Upper lobe of left lung (tissue), 6 donors: ENCODE measurements around the gene ZBTB8B. TPM values are rescaled to one million over a fixed set of nuclear protein-coding genes. Genes with fewer than 3 reads are reported as not detected.
A peak's percentile ranks its signal among the peaks of the same experiment; 100 is the strongest.
"Not testable (repeated sequence)": the region's sequence is repeated elsewhere in the genome, so short reads cannot be mapped to it uniquely, and the experiment has no call there.

ENCODE experiments used
- ATAC-seq, 2 donors: fragments of 200-7000 bp; cut with Tn5 transposase; one replicate each; pipeline ENCODE4 v1.9.1; 2022; ENCODE audit warnings: mild to moderate bottlenecking in 2 of 2, moderate library complexity in 2 of 2; ENCODE audit not compliant: low FRiP score in 2 of 2
- DNase-seq, 2 donors: peaks; one replicate each; pipeline ENCODE4 v3.0.0-alpha.2; 2019 to 2020
- H3K27ac ChIP-seq, 4 donors: fragments of 200-600 bp; sonication (generic); one replicate each; pipeline ENCODE4 v1.5.1; 2016 to 2019
- H3K27me3 ChIP-seq, 4 donors: fragments of 200-600 bp; sonication (generic); one replicate each; pipeline ENCODE4 v1.5.1; 2017 to 2019
- H3K36me3 ChIP-seq, 4 donors: fragments of 200-600 bp; sonication (generic); one replicate each; pipeline ENCODE4 v1.5.1; 2016 to 2019
- H3K4me1 ChIP-seq, 4 donors: fragments of 200-600 bp; sonication (generic); one replicate each; pipeline ENCODE4 v1.5.1; 2018 to 2019
- H3K4me3 ChIP-seq, 4 donors: fragments of 200-600 bp; sonication (generic); one replicate each; pipeline ENCODE4 v1.5.1; 2017 to 2019; ENCODE audit warnings: mild to moderate bottlenecking in 2 of 4, moderate library complexity in 1 of 4
- H3K9me3 ChIP-seq, 4 donors: fragments of 200-600 bp; sonication (generic); one replicate each; pipeline ENCODE4 v1.5.1; 2018 to 2019
- EP300 ChIP-seq, 4 donors: sonication (generic); formaldehyde crosslinking; IDR thresholded peaks; one replicate each; pipeline ENCODE4 v1.5.1; 2017; ENCODE audit warnings: antibody characterized with exemption in 4 of 4, control low read depth in 2 of 4
- POLR2A ChIP-seq, 4 donors: fragments of 450-650 bp; IDR thresholded peaks; one replicate each; pipeline ENCODE4 v1.5.1; 2016 to 2017; ENCODE audit warnings: antibody characterized with exemption in 4 of 4, mild to moderate bottlenecking in 2 of 4
- POLR2AphosphoS5 ChIP-seq, 2 donors: sonication (generic); formaldehyde crosslinking; IDR thresholded peaks; one replicate each; pipeline ENCODE4 v1.5.1; 2017; ENCODE audit warnings: antibody characterized with exemption in 2 of 2
- WGBS, 2 donors: methylation state at CpG; one replicate each; pipeline ENCODE4 v1.1.5; 2017 to 2018; 5-methylcytosine and 5-hydroxymethylcytosine counted together
- total RNA-seq, 6 donors: library from RNA; depleted of rRNA in 4 of 6; stranded (reverse); fragments of >200 nt in 4 of 6; gene quantifications; one replicate each; pipeline versions ENCODE4 v1.1.0 to v1.2.1, GENCODE V29; 2016 to 2021
- TF ChIP-seq, protein P1 (sequence below), 6 experiments: fragments of 450-650 bp in 4 of 6; fragments of 200-600 bp in 2 of 6; sonication (generic) in 2 of 6; IDR thresholded peaks; one replicate each; pipeline ENCODE4 v1.5.1; 2016 to 2019; ENCODE audit warnings: antibody characterized with exemption in 6 of 6
- donor health status: DM: no; HTN: no; CAD: no; lungs with moderate emphysema.
- donor health status: DM: no; HTN: yes; CAD: no; lungs with severe emphysema.

Gene ZBTB8B
- total RNA-seq, 6 donors from 2014 or later = under 0.01 to 0.10 (median 0.01) TPM; not detected in 2

GRCh38 chr1:32480761-32481160, 15.9 kb downstream of the ZBTB8B start:
- no peaks in the 10 kb centered on the region for H3K27me3 ChIP-seq
- no peak for TF ChIP-seq POLR2A (IDR thresholded peaks at IDR 0.05)
- TF ChIP-seq, protein P1, sequence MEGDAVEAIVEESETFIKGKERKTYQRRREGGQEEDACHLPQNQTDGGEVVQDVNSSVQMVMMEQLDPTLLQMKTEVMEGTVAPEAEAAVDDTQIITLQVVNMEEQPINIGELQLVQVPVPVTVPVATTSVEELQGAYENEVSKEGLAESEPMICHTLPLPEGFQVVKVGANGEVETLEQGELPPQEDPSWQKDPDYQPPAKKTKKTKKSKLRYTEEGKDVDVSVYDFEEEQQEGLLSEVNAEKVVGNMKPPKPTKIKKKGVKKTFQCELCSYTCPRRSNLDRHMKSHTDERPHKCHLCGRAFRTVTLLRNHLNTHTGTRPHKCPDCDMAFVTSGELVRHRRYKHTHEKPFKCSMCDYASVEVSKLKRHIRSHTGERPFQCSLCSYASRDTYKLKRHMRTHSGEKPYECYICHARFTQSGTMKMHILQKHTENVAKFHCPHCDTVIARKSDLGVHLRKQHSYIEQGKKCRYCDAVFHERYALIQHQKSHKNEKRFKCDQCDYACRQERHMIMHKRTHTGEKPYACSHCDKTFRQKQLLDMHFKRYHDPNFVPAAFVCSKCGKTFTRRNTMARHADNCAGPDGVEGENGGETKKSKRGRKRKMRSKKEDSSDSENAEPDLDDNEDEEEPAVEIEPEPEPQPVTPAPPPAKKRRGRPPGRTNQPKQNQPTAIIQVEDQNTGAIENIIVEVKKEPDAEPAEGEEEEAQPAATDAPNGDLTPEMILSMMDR (IDR thresholded peaks at IDR 0.05) = no peak
- TF ChIP-seq EP300 (IDR thresholded peaks at IDR 0.05) = no peak
- no peak for TF ChIP-seq POLR2AphosphoS5 (IDR thresholded peaks at IDR 0.05)
- 94 to 96% methylated on average over 4 to 12 of the region's 12 CpGs for WGBS, 2 donors
- no peak overlapping the region for H3K4me3 ChIP-seq
- no peaks in the 10 kb centered on the region for H3K4me1 ChIP-seq
- no peaks in the 10 kb centered on the region for H3K9me3 ChIP-seq
- no peaks in the 10 kb centered on the region for H3K36me3 ChIP-seq
- no peak for DNase-seq
- H3K27ac ChIP-seq = no peak overlapping the region
- peak in 1 of 2 donors; percentile 31 for ATAC-seq

DNA sequence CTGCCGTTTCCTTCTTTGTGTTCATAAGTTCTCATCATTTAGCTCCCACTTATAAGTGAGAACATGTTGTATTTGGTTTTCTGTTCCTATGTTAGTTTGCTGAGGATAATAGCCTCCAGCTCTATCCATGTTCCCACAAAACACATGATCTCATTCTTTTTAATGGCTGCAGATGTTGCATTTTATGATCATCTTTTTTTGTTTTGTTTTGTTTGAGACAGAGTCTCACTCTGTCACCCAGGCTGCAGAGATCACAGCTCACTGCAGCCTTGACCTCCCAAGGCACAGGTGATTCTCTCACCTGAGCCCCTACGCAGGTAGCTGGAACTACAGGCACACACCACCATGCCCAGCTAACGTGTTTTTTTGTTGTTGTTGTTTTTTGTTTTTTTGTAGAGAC, 16.9 kb downstream of the ZBTB8B start:
- not testable (repeated sequence) for H3K27ac ChIP-seq, H3K36me3 ChIP-seq, H3K4me1 ChIP-seq, H3K9me3 ChIP-seq, DNase-seq, ATAC-seq, H3K27me3 ChIP-seq, H3K4me3 ChIP-seq
- 85 to 89% methylated on average over 3 of the region's 3 CpGs for WGBS, 2 donors

DNA sequence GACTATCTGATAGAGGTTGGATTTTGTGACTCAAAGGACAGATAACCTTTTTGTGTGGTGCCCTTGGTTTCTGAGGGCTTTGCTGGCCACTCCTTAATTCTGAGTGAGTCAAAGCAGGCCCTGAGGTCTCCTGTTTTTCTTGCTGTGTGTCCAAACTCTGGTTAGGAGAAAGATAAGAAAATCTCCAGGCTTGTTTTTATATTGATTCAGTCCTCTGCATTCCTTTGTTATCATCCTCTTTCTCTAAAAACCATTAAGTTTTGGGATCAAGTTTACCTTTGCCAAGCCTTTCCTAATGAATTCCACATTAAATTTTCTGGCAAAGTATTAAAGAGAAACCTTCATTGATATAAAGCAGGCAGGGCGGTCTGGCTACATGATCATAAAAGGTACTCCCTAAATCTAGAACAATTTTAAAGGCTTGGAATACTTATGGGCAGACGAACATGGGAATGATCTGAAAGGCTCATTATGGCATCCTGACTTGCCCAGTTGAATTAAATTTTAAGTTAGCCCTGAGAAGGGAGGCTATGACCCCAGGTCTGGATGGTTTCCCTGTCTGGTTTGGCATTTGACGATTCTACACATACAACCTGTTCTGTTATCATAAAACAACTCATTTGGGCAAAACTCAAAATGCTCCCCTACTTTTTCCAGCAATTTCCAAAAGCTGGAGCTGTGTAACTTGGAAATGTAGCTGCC, 20.8 kb downstream of the ZBTB8B start:
- TF ChIP-seq POLR2AphosphoS5 (IDR thresholded peaks at IDR 0.05) (no peak), POLR2A (IDR thresholded peaks at IDR 0.05) (no peak), EP300 (IDR thresholded peaks at IDR 0.05) (no peak)
- TF ChIP-seq, protein P1 (IDR thresholded peaks at IDR 0.05) = no peak

GRCh38 chr1:32486463-32487113, 21.7 kb downstream of the ZBTB8B start:
- Histone ChIP-seq H3K27ac (no peak overlapping the region), H3K4me3 (no peak overlapping the region), H3K27me3 (no peaks in the 10 kb centered on the region), H3K9me3 (no peaks in the 10 kb centered on the region), H3K36me3 (no peaks in the 10 kb centered on the region), H3K4me1 (no peaks in the 10 kb centered on the region)
- ATAC-seq (no peak), DNase-seq (no peak)
- no peak for TF ChIP-seq POLR2AphosphoS5 (IDR thresholded peaks at IDR 0.05)
- no peak for TF ChIP-seq POLR2A (IDR thresholded peaks at IDR 0.05)
- TF ChIP-seq, protein P1 (IDR thresholded peaks at IDR 0.05) = no peak
- no peak for TF ChIP-seq EP300 (IDR thresholded peaks at IDR 0.05)
- WGBS, 2 donors = 82 to 89% methylated on average over 7 of the region's 7 CpGs

More for the DNA sequence above, 20.8 kb downstream of the ZBTB8B start:
- H3K27ac ChIP-seq = no peak overlapping the region
- ATAC-seq (no peak), DNase-seq (no peak)
- 78 to 88% methylated on average over 3 of the region's 3 CpGs for WGBS, 2 donors
- H3K4me1 ChIP-seq = no peaks in the 10 kb centered on the region
- H3K27me3 ChIP-seq = no peaks in the 10 kb centered on the region
- no peaks in the 10 kb centered on the region for H3K36me3 ChIP-seq
- no peak overlapping the region for H3K4me3 ChIP-seq
- no peaks in the 10 kb centered on the region for H3K9me3 ChIP-seq

GRCh38 chr1:32487182-32487581, 22.3 kb downstream of the ZBTB8B start:
- no peak for ATAC-seq
- H3K27ac ChIP-seq = no peak overlapping the region
- TF ChIP-seq, protein P1 (IDR thresholded peaks at IDR 0.05) = no peak
- TF ChIP-seq POLR2A (IDR thresholded peaks at IDR 0.05) = no peak
- TF ChIP-seq POLR2AphosphoS5 (IDR thresholded peaks at IDR 0.05) = no peak
- TF ChIP-seq EP300 (IDR thresholded peaks at IDR 0.05) = no peak

More at GRCh38 chr1:32487182-32487581, 22.3 kb downstream of the ZBTB8B start:
- no peak for DNase-seq
- Histone ChIP-seq H3K4me1 (no peaks in the 10 kb centered on the region), H3K36me3 (no peaks in the 10 kb centered on the region), H3K9me3 (no peaks in the 10 kb centered on the region), H3K27me3 (no peaks in the 10 kb centered on the region), H3K4me3 (no peak overlapping the region)
- WGBS, 2 donors = 88 to 89% methylated on average over 5 of the region's 5 CpGs
